Stimulated activated CD8-positive, alpha-beta memory T cell treated with anti-CD3 and anti-CD28 coated beads, Interleukin-15, amount 100 ng/mL, for 24 hours (primary cell): ENCODE data around the gene SAMD7.

Experiments used
- DNase-seq: peaks from one replicate; pipeline ENCODE4 v3.0.0-alpha.2; 2020; ENCODE audit warnings: low read depth

SAMD7 gene

GRCh38 chr3:169966428-169966950, 55.1 kb downstream of the SAMD7 start, which contains the start of gene SEC62:
SEC62 (plus strand) TSS chr3:169966807; CDS start chr3:169966823, 16 bp downstream.
- DNase-seq, result peak; percentile 88

- DNase-seq, result peak; percentile 10
Observed at GRCh38 chr3:169966951-169967915, 55.9 kb downstream of the SAMD7 start.

GRCh38 chr3:169968224-169968885, 57.0 kb downstream of the SAMD7 start:
- no peak for DNase-seq

- no peak for DNase-seq
Observed at GRCh38 chr3:169969174-169970095, 58.1 kb downstream of the SAMD7 start.

GRCh38 chr3:169970847-169971246, 59.5 kb downstream of the SAMD7 start:
- DNase-seq, result no peak

GRCh38 chr3:169971522-169971921, 60.1 kb downstream of the SAMD7 start:
- no peak for DNase-seq

GRCh38 chr3:169980055-169980454, 68.7 kb downstream of the SAMD7 start:
- no peak for DNase-seq

GRCh38 chr3:169984292-169984691, 72.9 kb downstream of the SAMD7 start:
- DNase-seq, result no peak
